Subcutaneous adipose tissue (tissue), 4 donors: ENCODE data around the gene AGBL5. TPM values are rescaled to one million over a fixed set of nuclear protein-coding genes. Genes with fewer than 3 reads are reported as not detected.

Experiments used
- total RNA-seq, 4 donors: library from RNA; depleted of rRNA; stranded (reverse); fragments of >200 nt; gene quantifications; one replicate each; pipeline ENCODE4 v1.1.0, GENCODE V29; 2016
- TF ChIP-seq, protein P1 (sequence below): fragments of 450-650 bp; IDR thresholded peaks from one replicate; pipeline ENCODE4 v1.5.1; 2016; ENCODE audit warnings: low read depth, mild to moderate bottlenecking, control low read depth, antibody characterized with exemption, moderate library complexity

Gene AGBL5
- total RNA-seq, 4 donors from 2014 or later, result 5.7 to 11.3 (median 9.1) TPM

DNA sequence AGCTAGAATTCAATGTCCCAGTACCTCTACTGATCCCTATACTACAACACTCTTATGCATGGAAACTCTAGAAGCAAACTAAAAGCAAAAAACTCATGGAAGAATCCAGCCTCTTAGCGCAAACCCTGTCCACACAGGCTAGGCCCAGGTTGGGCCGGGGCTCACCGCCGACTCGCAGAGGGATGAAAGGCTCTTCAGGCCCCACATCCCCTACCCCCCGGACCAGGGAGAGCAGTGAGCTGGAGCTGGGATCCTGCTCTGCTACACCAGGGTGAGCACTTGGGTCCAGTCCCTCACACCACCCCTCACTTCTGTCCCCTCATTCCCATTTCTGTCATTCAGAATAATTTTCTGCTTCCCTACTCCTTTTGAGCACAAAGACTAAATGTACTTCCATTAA lies 18.0 kb downstream of the AGBL5 start:
- TF ChIP-seq, protein P1, sequence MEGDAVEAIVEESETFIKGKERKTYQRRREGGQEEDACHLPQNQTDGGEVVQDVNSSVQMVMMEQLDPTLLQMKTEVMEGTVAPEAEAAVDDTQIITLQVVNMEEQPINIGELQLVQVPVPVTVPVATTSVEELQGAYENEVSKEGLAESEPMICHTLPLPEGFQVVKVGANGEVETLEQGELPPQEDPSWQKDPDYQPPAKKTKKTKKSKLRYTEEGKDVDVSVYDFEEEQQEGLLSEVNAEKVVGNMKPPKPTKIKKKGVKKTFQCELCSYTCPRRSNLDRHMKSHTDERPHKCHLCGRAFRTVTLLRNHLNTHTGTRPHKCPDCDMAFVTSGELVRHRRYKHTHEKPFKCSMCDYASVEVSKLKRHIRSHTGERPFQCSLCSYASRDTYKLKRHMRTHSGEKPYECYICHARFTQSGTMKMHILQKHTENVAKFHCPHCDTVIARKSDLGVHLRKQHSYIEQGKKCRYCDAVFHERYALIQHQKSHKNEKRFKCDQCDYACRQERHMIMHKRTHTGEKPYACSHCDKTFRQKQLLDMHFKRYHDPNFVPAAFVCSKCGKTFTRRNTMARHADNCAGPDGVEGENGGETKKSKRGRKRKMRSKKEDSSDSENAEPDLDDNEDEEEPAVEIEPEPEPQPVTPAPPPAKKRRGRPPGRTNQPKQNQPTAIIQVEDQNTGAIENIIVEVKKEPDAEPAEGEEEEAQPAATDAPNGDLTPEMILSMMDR, result no peak

- TF ChIP-seq, protein P1, result no peak
These were observed 18.6 kb downstream of the AGBL5 start for GRCh38 chr2:27069961-27070618.

DNA sequence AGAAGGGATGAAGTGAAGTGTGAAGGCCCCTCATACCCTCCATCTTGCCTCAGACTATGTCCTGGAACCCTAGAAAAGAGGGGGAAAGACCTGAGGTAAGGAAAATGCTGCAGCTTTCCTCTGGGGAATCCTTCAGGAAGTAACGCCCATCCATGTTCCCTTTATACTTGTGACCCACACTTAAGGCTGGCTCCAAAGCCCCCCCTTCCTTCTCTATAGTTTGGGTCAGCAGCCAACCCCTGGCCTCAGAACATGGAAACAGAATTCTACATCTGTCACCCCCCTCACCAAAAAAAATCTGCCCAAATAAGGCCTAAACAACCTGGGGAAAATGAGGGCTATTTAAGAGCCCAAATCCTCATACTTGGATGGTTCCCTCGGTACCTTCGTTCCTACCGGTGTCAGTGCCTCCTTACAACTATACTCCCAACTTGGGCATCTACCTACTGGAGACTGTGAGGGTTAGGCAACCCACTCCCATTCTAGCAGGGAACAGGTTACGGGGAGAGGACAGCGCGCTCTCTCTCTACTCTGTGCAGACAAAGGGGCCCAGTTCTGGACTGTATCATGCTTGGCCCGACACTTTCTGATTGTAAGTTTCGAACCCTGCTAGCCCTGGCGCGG lies 19.3 kb downstream of the AGBL5 start:
- TF ChIP-seq, protein P1, result no peak

GRCh38 chr2:27071277-27071989 lies 20.0 kb downstream of the AGBL5 start, which contains the start of gene OST4:
OST4 (minus strand) TSS chr2:27071654.
- TF ChIP-seq, protein P1, result no peak

DNA sequence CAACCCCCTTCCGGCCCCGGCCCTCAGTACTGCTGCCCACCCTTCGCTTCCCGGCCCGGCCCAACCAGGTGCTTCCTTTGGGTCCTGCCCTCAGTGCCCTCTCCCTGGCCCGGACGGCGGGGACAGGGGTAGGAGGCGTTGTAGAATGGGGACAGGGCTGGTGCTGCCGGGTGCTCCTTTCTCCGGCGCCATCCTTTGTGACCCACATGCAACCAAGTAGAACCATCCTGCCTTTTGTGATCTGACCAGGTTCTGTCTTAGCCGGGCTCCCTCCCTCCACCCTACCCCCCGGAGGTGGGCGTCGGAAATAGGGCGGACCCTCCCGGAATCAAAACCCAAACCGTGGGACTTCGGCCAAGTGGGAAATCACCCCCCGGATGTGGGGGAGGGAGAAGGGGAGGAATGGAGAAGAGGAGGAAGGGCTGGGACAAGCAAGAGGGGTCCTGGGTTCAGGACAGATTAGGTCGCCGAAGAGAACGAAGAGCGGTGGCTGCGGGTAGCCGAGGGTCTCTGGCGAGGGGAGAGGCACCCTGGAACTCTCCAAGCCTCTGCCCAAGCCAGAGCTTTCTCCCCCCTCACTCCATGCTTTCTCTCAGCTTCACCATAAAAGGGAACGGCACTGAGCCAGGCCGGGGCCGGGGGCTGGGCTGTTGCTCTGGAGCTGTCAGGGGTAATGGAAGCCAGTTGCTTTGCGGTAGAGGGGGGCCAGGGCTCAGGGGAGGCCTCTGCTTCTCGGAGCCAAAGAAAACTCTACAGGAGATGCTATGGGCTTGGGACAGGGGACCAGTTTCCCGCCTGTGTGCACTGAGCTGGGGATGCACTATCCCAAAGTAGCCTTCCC lies 20.7 kb downstream of the AGBL5 start:
- TF ChIP-seq, protein P1, result no peak

GRCh38 chr2:27072920-27073319 lies 21.5 kb downstream of the AGBL5 start:
- TF ChIP-seq, protein P1, result no peak
